HEK293T (cell line): ENCODE results near the gene STRN3.
"Not testable (repeated sequence)": the region's sequence is repeated elsewhere in the genome, so short reads cannot be mapped to it uniquely, and the experiment has no call there.

Experiments
- ARNT ChIP-seq: fragments of 450-650 bp; IDR thresholded peaks from 2 replicates; pipeline ENCODE4 v1.6.1; 2017; ENCODE audit warnings: mild to moderate bottlenecking
- BHLHE40 ChIP-seq: fragments of 450-650 bp; IDR thresholded peaks from 2 replicates; pipeline ENCODE4 v1.6.1; 2016; ENCODE audit warnings: mild to moderate bottlenecking, moderate library complexity, borderline replicate concordance
- ELF4 ChIP-seq: fragments of 450-650 bp; IDR thresholded peaks from 2 replicates; pipeline ENCODE4 v1.6.1; 2017; ENCODE audit warnings: antibody characterized with exemption
- FOXK2 ChIP-seq: fragments of 450-650 bp; IDR thresholded peaks from 2 replicates; pipeline ENCODE4 v1.6.1; 2016; ENCODE audit warnings: mild to moderate bottlenecking
- FOXM1 ChIP-seq: fragments of 450-650 bp; IDR thresholded peaks from 2 replicates; pipeline ENCODE4 v1.6.1; 2017; ENCODE audit warnings: mild to moderate bottlenecking, borderline replicate concordance
- HDGF ChIP-seq: fragments of 450-650 bp; IDR thresholded peaks from 2 replicates; pipeline ENCODE4 v1.6.1; 2017; ENCODE audit warnings: antibody characterized with exemption, borderline replicate concordance
- L3MBTL2 ChIP-seq: fragments of 450-650 bp; conservative IDR thresholded peaks from 2 replicates; pipeline ENCODE4 v1.6.1; 2016; ENCODE audit warnings: mild to moderate bottlenecking
- LEF1 ChIP-seq: fragments of 450-650 bp; IDR thresholded peaks from 2 replicates; pipeline ENCODE4 v1.6.1; 2017; ENCODE audit warnings: mild to moderate bottlenecking, borderline replicate concordance
- NFRKB ChIP-seq: fragments of 450-650 bp; IDR thresholded peaks from 2 replicates; pipeline ENCODE4 v1.6.1; 2016; ENCODE audit warnings: mild to moderate bottlenecking, moderate library complexity
- SUZ12 ChIP-seq: fragments of 450-650 bp; IDR thresholded peaks from 2 replicates; pipeline ENCODE4 v1.6.1; 2016; ENCODE audit warnings: mild to moderate bottlenecking
- TARDBP ChIP-seq: fragments of 450-650 bp; IDR thresholded peaks from 2 replicates; pipeline ENCODE4 v1.6.1; 2016
- ZNF384 ChIP-seq: fragments of 450-650 bp; IDR thresholded peaks from 2 replicates; pipeline ENCODE4 v1.6.1; 2016
- TF ChIP-seq, protein P1 (sequence below): fragments of 450-650 bp; IDR thresholded peaks from 2 replicates; pipeline ENCODE4 v1.6.1; 2016

DNA sequence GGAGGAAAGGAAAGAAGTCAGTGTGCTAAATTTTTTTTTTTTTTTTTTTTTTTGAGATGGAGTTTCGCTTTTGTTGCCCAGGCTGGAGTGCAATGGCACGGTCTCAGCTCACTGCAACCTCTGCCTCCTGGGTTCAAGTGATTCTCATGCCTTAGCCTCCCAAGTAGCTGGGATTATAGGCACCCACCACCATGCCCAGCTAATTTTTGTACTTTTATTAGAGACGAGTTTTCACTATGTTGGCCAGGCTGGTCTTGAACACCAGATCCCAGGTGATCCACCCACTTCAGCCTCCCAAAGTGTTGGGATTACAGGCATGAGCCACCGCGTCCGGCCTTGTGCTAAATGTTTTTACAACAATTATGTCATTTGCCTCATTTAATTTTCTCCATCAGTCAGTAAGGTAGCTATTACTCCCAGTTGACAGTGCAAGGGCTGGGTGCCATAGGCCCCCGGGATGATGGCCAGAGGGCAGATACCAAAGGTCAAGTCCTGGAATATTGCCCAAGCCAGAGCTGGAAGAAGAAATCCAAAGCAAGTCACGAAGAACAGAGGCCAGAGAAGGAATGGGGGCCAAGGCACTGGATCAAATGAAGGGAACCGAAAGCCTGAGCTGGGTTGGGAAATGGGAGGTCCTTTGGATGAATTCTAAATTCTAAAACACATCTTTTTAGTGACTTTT is 26.9 kb upstream of the STRN3 start:
- TF ChIP-seq HDGF, FOXM1, ZNF384, SUZ12, NFRKB, ELF4, L3MBTL2, LEF1, FOXK2, TARDBP, ARNT, BHLHE40: not testable (repeated sequence)
- TF ChIP-seq, protein P1, sequence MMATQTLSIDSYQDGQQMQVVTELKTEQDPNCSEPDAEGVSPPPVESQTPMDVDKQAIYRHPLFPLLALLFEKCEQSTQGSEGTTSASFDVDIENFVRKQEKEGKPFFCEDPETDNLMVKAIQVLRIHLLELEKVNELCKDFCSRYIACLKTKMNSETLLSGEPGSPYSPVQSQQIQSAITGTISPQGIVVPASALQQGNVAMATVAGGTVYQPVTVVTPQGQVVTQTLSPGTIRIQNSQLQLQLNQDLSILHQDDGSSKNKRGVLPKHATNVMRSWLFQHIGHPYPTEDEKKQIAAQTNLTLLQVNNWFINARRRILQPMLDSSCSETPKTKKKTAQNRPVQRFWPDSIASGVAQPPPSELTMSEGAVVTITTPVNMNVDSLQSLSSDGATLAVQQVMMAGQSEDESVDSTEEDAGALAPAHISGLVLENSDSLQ: not testable (repeated sequence)
